ENCODE measurements around the gene STRN. TPM values are rescaled to one million over a fixed set of nuclear protein-coding genes. Genes with fewer than 3 reads are reported as not detected.
"Not testable (repeated sequence)": the region's sequence is repeated elsewhere in the genome, so short reads cannot be mapped to it uniquely, and the experiment has no call there.

Gene STRN
- polyA plus RNA-seq, 3 donors, result 23.7 to 25.6 (median 25.3) TPM

DNA sequence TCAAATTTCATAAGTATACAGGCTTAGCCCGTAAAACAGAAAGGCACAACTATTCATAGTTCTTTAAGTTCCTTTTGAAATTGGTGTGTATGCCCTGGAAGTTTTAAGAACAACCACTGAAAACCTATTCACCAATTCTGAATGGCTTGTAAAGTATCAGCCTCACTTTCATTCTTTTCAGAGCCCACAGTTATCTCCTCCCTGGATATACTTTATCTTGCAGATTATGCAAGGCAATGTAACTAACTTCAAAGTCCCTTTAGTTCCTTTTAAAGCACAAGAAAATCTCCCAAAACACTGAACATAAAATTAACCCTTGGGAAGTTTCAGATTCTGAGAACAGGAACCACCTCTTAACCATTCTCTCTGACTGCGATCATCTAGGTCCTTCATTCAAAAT is 1.1 kb downstream of the STRN start:
- no peak for DNase-seq (ENCODE audit: low read depth in 3 of 3, low spot score in 2 of 3)

DNA sequence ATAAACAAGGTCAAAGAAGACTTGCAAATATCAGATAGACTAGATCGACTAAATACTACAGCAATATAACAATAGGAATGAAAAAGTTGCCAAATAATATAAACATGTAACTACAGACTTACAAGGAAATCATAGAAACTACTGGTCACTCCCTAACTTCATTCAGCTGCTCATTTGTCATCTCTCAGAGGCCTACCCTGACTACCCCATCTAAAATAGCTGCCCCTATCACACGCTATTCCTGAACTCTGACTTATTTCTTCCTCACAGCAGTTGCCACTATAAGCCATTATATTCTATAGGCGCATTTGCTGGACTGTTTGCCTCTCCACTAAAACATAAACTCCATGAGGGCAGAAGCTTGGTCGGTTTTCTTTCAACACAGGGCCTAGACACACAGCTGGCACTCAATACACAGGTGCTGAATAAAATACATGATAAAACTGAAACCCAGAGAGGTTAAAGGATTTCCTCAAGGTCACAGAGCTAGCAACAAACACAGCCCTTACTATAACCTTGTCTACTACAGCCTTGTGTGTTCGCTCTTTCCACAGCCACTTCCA is 1.8 kb downstream of the STRN start:
- no peak for DNase-seq (ENCODE audit: low read depth in 3 of 3, low spot score in 2 of 3)

- DNase-seq (ENCODE audit: low read depth in 3 of 3, low spot score in 2 of 3), result no peak
These were observed 2.6 kb downstream of the STRN start for GRCh38 chr2:36963734-36964133.

DNA sequence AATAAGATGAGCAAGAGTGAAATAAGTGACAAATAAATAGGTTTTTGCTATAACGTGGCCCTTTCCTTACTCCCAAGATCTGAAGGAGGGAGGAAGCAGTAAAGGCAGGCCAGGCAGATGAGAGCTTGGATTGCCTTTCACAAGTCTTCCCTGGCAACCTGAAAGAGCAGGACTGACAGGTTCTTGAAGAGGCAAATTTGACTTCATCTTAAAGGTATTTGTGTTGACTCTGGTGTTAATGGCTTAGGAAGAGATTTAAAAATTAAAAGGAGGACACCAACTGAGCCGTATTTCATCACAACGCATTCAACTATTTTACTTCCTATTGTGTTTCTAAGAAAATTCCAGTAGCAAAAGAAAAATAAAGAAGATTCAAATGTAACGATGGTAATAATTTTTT is 3.2 kb downstream of the STRN start:
- no peak for DNase-seq (ENCODE audit: low read depth in 3 of 3, low spot score in 2 of 3)

GRCh38 chr2:36960773-36961172 is 5.6 kb downstream of the STRN start:
- DNase-seq (ENCODE audit: low read depth in 3 of 3, low spot score in 2 of 3), result no peak

DNA sequence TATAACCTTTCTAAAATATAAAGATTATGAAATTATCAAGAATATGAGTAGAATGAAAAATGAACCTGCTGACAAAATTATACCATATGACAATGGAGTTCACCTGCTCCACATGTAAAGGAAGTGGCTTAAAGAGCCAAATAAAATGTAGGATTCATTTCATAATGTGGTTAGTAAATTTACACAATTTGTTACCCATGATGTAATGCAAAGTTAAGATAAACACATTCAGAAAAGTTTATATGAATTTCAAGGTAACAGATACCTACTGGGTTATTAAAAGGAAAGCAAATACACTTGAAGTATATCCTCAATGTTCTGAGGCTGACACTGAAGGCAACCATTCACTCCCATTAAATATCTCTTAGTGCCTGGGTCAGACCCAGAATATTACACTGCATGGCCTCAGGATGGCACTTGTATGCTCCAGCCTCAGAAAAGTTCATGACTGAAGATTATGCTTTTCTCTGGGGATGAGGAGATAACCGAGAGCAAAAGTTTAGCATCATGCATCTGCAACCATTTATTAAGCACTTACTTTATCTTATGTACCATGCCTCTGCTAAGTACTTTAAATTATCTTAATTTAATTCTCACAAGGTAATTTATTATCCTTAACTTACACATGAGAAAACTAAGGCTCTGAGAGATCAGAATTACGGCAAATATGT is 6.2 kb downstream of the STRN start:
- no peak for DNase-seq (ENCODE audit: low read depth in 3 of 3, low spot score in 2 of 3)

GRCh38 chr2:36954977-36955607 is 11.2 kb downstream of the STRN start:
- DNase-seq (ENCODE audit: low read depth in 3 of 3, low spot score in 2 of 3), result no peak

GRCh38 chr2:36952748-36953197 is 13.6 kb downstream of the STRN start:
- no peak for DNase-seq (ENCODE audit: low read depth in 3 of 3, low spot score in 2 of 3)

- DNase-seq (ENCODE audit: low read depth in 3 of 3, low spot score in 2 of 3), result no peak
These were observed 14.8 kb downstream of the STRN start for GRCh38 chr2:36951574-36951973.

DNA sequence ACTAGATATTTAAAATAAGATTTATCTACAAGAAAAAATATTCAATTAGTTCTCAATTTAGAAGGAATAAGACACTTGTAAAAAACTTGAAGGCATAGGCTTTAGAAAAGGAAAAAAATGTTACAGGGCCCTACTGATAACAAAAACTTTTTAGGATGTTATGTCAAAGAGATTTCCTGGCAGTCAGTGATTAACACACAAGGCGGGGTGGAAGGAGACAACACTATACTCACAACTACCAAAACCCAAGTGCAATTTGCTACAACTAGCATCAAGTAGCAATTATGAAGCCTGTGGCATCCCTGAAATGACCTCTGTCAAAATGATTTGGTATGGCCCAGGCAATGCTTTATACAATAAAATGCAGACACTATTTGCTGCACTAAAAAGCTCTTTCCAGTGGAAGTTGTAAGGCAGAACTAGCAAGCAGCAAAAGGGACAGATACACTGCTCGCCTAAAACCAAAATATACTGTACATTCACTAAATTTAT is 15.3 kb downstream of the STRN start:
- no peak for DNase-seq (ENCODE audit: low read depth in 3 of 3, low spot score in 2 of 3)

DNA sequence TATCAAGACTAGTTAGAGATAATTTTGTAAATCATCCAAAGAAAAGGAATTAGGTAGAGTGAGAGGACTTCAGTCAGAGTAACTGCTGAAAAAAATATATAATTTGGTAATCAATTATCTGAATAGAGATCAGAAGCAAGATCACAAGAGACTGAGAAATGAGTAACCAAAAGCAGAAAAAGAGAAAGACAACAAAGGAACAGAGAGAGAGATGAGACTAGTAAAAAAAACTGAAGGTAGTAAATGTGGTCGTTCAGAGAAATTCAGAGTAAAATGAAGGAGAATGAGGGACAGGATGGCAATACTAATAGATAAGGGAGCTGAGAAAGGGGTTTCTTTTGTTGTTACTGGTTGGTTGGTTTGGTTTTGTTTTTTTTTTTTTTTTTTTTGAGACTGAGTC is 16.5 kb downstream of the STRN start:
- DNase-seq (ENCODE audit: low read depth in 3 of 3, low spot score in 2 of 3), result no peak

GRCh38 chr2:36945240-36945639 is 21.1 kb downstream of the STRN start:
- not testable (repeated sequence) for DNase-seq (ENCODE audit: low read depth in 3 of 3, low spot score in 2 of 3)

DNA sequence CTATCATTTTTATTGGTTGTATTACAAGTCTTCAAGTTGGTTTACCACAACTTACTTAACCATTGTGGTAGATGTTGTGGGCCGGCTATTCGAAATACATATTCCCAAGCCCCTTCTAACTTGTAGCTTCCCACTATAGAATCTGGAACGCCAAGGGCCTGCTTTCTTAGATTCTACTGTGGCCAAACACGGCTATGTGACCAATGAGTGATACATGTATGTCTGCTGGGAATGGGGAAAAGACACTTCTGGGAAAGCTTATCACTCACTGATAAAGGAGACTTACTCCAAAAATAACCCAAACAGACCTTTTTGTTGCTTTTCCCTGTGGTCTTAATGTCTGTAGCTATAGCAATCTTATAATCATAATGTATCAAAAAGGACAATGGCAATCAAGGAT is 24.5 kb downstream of the STRN start:
- no peak for DNase-seq (ENCODE audit: low read depth in 3 of 3, low spot score in 2 of 3)

DNA sequence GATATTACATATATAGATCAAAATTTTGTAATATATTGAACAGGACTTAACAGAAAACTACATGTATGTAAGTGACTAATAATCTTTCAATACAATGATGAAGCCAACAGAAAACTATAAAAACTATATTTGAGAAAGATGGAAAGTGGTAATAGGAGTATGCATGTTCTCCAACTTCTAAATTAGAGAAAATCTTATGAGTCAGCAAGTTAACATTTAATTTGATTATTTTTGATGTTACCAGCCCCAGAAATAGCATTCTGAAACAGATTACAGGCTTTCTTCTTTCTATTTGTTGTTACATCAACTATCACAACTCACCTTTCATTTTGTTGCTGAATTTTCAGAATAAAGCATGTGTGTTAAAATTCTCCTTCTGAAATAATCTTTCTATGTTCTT is 29.8 kb downstream of the STRN start:
- not testable (repeated sequence) for DNase-seq (ENCODE audit: low read depth in 3 of 3, low spot score in 2 of 3)

GRCh38 chr2:36931688-36932087 is 34.6 kb downstream of the STRN start:
- DNase-seq (ENCODE audit: low read depth in 3 of 3, low spot score in 2 of 3), result not testable (repeated sequence)

DNA sequence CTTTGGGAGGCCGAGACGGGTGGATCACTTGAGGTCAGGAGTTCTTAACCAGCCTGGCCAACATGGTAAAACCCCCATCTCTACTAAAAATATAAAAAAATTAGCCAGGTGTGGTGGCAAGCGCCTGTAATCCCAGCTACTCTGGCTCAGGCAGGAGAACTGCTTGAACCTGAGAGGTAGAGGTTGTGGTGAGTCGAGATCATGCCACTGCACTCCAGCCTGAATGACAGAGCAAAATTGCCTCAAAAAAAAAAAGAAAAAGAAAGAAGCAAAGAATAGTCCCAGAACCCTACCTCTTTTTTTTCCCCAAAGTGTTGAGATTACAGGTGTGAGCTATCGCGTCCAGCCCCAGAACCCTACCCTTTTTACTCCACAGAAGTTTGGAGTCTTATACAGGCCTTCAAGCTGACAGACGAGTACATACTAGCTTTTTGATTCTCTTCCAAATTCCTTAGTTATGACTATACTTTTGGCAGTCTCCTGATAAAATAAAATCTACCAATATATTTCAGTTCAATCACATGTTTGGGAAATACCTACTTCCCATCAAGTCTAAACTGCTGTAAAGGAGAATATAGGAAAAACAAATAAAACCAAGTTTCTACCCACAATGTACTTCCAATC is 35.4 kb downstream of the STRN start:
- DNase-seq (ENCODE audit: low read depth in 3 of 3, low spot score in 2 of 3), result not testable (repeated sequence)

GRCh38 chr2:36926175-36927132 is 39.9 kb downstream of the STRN start:
- DNase-seq (ENCODE audit: low read depth in 3 of 3, low spot score in 2 of 3), result not testable (repeated sequence)

DNA sequence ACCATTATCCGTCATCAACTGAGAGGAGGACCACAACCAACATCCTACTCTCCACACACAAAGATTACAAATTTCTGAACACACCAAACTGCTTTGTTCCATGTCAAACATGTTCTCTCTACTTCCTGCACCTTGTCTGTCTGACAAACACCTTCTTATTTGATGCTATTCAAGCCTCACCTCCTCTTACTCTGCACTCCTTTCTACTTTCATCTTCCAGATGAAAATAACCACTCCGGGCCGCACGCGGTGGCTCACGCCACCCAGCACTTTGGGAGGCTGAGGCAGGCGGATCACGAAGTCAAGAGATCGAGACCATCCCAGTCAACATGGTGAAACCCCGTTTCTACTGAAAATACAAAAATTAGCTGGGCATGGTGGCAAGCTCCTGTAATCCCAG is 43.7 kb downstream of the STRN start:
- DNase-seq (ENCODE audit: low read depth in 3 of 3, low spot score in 2 of 3), result not testable (repeated sequence)

DNA sequence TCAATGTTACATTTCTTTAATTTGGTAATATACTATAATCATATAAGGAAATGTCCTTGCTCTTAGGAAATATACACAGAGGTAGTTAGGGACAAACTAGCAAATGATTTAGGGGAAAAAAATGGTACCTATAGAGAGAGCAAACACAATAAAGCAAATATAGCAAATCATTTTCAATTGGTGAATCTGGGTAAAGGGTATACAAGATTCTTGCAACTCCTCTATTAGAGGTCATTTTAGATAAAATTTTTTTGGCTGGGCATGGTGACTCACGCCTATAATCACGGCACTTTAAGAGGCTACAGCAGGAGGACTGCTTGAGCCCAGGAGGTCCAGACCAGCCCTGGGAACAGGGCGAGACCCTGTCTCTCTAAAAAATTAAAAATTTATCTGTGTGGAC is 44.4 kb downstream of the STRN start:
- DNase-seq (ENCODE audit: low read depth in 3 of 3, low spot score in 2 of 3), result no peak

GRCh38 chr2:36919041-36919837 is 47.1 kb downstream of the STRN start:
- no peak for DNase-seq (ENCODE audit: low read depth in 3 of 3, low spot score in 2 of 3)

Measured in right renal cortex interstitium (tissue), 3 donors.